Glutamatergic neuron (in vitro differentiated cells): ENCODE results near the gene PACSIN2. TPM values are rescaled to one million over a fixed set of nuclear protein-coding genes. Genes with fewer than 3 reads are reported as not detected.

Experiments used
- DNase-seq: peaks from one replicate; pipeline ENCODE4 v3.0.0; 2022
- H3K27ac Mint-ChIP-seq: one replicate; pipeline ENCODE4 v1.8.0; 2020; ENCODE audit warnings: mild to moderate bottlenecking, mixed read lengths, inconsistent platforms; ENCODE audit not compliant: unreplicated experiment
- H3K27me3 Mint-ChIP-seq: one replicate; pipeline ENCODE4 v1.8.0; 2020; ENCODE audit warnings: mild to moderate bottlenecking, moderate library complexity, mixed read lengths, inconsistent platforms; ENCODE audit not compliant: unreplicated experiment
- H3K36me3 Mint-ChIP-seq: one replicate; pipeline ENCODE4 v1.8.0; 2020; ENCODE audit warnings: mild to moderate bottlenecking, mixed read lengths, inconsistent platforms; ENCODE audit not compliant: unreplicated experiment
- H3K4me1 Mint-ChIP-seq: one replicate; pipeline ENCODE4 v1.8.0; 2020; ENCODE audit warnings: mild to moderate bottlenecking, low read depth, mixed read lengths, inconsistent platforms; ENCODE audit not compliant: unreplicated experiment
- H3K4me3 Mint-ChIP-seq: one replicate; pipeline ENCODE4 v1.8.0; 2020; ENCODE audit warnings: mild to moderate bottlenecking, mixed read lengths, inconsistent platforms; ENCODE audit not compliant: unreplicated experiment
- H3K9me3 Mint-ChIP-seq: one replicate; pipeline ENCODE4 v1.8.0; 2020; ENCODE audit warnings: mild to moderate bottlenecking, moderate library complexity, mixed read lengths, inconsistent platforms; ENCODE audit not compliant: unreplicated experiment
- CTCF ChIP-seq: fragments of 200-600 bp; sonication (generic); IDR thresholded peaks from one replicate; pipeline ENCODE4 v1.5.0; 2021; ENCODE audit not compliant: partially characterized antibody, unreplicated experiment
- total RNA-seq: library from RNA; stranded (reverse); fragmentation: NEBNext Ultra II Directional; extraction: Animal tissue kit (Norgen Biotek cat#: 25700); gene quantifications from one replicate; pipeline ENCODE4 v1.2.1, GENCODE V29; 2021; ENCODE audit not compliant: unreplicated experiment

Gene PACSIN2
- total RNA-seq, 1 donor from 2014 or later = 47.3 TPM

- peaks cover 2% of the 10 kb centered on the region for H3K9me3 Mint-ChIP-seq
Measured at GRCh38 chr22:42877158-42877557, 137.8 kb downstream of the PACSIN2 start.

GRCh38 chr22:42876041-42876440 lies 138.9 kb downstream of the PACSIN2 start:
- H3K36me3 Mint-ChIP-seq = no peaks in the 10 kb centered on the region
- H3K4me3 Mint-ChIP-seq = no peak overlapping the region
- H3K9me3 Mint-ChIP-seq = peaks cover 2% of the 10 kb centered on the region
- no peaks in the 10 kb centered on the region for H3K27me3 Mint-ChIP-seq
- H3K27ac Mint-ChIP-seq = no peak overlapping the region
- H3K4me1 Mint-ChIP-seq = no peaks in the 10 kb centered on the region
- no peak for TF ChIP-seq CTCF
- DNase-seq = no peak

More at GRCh38 chr22:42877158-42877557, 137.8 kb downstream of the PACSIN2 start:
- H3K27me3 Mint-ChIP-seq = no peaks in the 10 kb centered on the region
- H3K4me1 Mint-ChIP-seq = no peaks in the 10 kb centered on the region
- H3K4me3 Mint-ChIP-seq = no peak overlapping the region
- H3K27ac Mint-ChIP-seq = no peak overlapping the region
- no peak for DNase-seq
- H3K36me3 Mint-ChIP-seq = no peaks in the 10 kb centered on the region
- no peak for TF ChIP-seq CTCF

- no peaks in the 10 kb centered on the region for H3K9me3 Mint-ChIP-seq
- H3K27ac Mint-ChIP-seq = no peak overlapping the region
- H3K36me3 Mint-ChIP-seq = no peaks in the 10 kb centered on the region
- TF ChIP-seq CTCF = no peak
- no peaks in the 10 kb centered on the region for H3K27me3 Mint-ChIP-seq
- no peak overlapping the region for H3K4me3 Mint-ChIP-seq
- no peak for DNase-seq
- no peaks in the 10 kb centered on the region for H3K4me1 Mint-ChIP-seq
Measured at GRCh38 chr22:42874010-42874409, 140.9 kb downstream of the PACSIN2 start.

GRCh38 chr22:42873356-42873755 lies 141.6 kb downstream of the PACSIN2 start:
- Mint-ChIP-seq H3K36me3 (no peaks in the 10 kb centered on the region), H3K27me3 (peaks cover 1% of the 10 kb centered on the region), H3K4me3 (no peak overlapping the region), H3K4me1 (no peaks in the 10 kb centered on the region), H3K9me3 (no peaks in the 10 kb centered on the region), H3K27ac (no peak overlapping the region)
- TF ChIP-seq CTCF = no peak
- DNase-seq = no peak

GRCh38 chr22:42872821-42873220 lies 142.1 kb downstream of the PACSIN2 start:
- Mint-ChIP-seq H3K4me3 (no peak overlapping the region), H3K36me3 (no peaks in the 10 kb centered on the region), H3K27ac (no peak overlapping the region), H3K9me3 (no peaks in the 10 kb centered on the region), H3K4me1 (no peaks in the 10 kb centered on the region), H3K27me3 (peaks cover 3% of the 10 kb centered on the region)
- TF ChIP-seq CTCF = no peak
- no peak for DNase-seq
